ENCODE results near the gene NBEAL1. TPM values are rescaled to one million over a fixed set of nuclear protein-coding genes. Genes with fewer than 3 reads are reported as not detected.

The NBEAL1 gene
- total and polyA plus RNA-seq, 2 experiments from 2014 or later, result 13.3 to 21.8 TPM

GRCh38 chr2:203019142-203019541 lies 4.5 kb downstream of the NBEAL1 start:
- H3K27ac Mint-ChIP-seq, result no peak overlapping the region
- H3K79me2 ChIP-seq (replicated peaks; ENCODE audit: insufficient read depth), result peaks cover 7% of the 10 kb centered on the region; the same call in 1 of the 2 replicates

DNA sequence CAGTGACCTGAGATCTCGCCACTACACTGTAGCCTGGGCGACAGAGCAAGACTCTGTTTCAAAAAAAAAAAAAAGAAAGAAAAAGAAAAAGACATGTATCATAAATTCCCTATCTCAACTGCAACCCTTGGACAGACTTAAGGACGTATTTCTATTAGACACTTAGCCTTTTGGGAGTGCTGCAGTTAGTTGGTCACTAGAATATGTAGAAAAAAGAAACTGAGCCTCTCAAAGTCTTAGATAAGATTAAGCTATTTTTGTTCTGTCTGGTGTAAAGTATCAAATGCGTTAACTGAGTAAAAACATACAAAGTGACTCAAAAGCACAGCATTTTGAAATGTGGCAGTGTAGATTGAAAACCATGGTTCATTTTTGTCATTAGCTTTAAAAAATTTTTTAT lies 7.3 kb downstream of the NBEAL1 start:
- Mint-ChIP-seq H3K27ac (no peak overlapping the region), H3K27me3 (ENCODE audit: insufficient read depth, low read depth, poor library complexity) (no peaks in the 10 kb centered on the region), H3K4me3 (no peak overlapping the region), H3K36me3 (ENCODE audit: low read depth) (no peaks in the 10 kb centered on the region; the same call in 2 of the 3 replicates), H3K4me1 (peaks cover 9% of the 10 kb centered on the region), H3K9me3 (no peaks in the 10 kb centered on the region)
- ATAC-seq (no peak), DNase-seq (ENCODE audit: low spot score) (no peak)
- H3K4me1 ChIP-seq (ENCODE audit: insufficient read depth), result 0 out of 2 replicates have a peak, but pooled peaks cover 3% of the 10 kb centered on the region
- H3K36me3 ChIP-seq (ENCODE audit: insufficient read depth), result no peaks in the 10 kb centered on the region
- H3F3A ChIP-seq (replicated peaks; ENCODE audit: low read depth), result no peaks in the 10 kb centered on the region
- H2AFZ ChIP-seq, result no peak overlapping the region
- H3K27ac ChIP-seq (ENCODE audit: low read depth), result no peak overlapping the region
- no peaks in the 10 kb centered on the region for H4K20me1 ChIP-seq (replicated peaks; ENCODE audit: insufficient read depth)
- no peak overlapping the region for H3K4me3 ChIP-seq
- no peak for TF ChIP-seq POLR2AphosphoS5 (IDR thresholded peaks at IDR 0.05; ENCODE audit: low read depth)
- TF ChIP-seq JUNB (IDR thresholded peaks at IDR 0.05; ENCODE audit: unreplicated experiment), result no peak
- TF ChIP-seq, protein P1, sequence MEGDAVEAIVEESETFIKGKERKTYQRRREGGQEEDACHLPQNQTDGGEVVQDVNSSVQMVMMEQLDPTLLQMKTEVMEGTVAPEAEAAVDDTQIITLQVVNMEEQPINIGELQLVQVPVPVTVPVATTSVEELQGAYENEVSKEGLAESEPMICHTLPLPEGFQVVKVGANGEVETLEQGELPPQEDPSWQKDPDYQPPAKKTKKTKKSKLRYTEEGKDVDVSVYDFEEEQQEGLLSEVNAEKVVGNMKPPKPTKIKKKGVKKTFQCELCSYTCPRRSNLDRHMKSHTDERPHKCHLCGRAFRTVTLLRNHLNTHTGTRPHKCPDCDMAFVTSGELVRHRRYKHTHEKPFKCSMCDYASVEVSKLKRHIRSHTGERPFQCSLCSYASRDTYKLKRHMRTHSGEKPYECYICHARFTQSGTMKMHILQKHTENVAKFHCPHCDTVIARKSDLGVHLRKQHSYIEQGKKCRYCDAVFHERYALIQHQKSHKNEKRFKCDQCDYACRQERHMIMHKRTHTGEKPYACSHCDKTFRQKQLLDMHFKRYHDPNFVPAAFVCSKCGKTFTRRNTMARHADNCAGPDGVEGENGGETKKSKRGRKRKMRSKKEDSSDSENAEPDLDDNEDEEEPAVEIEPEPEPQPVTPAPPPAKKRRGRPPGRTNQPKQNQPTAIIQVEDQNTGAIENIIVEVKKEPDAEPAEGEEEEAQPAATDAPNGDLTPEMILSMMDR (conservative IDR thresholded peaks at IDR 0.05; ENCODE audit: low read depth in 2 of 2), result no peak
- no peak for TF ChIP-seq ZNF331 (CRISPR knock-in tag; IDR thresholded peaks at IDR 0.05; ENCODE audit: low read depth)
- TF ChIP-seq CREB1 (CRISPR knock-in tag; IDR thresholded peaks at IDR 0.05; ENCODE audit: low read depth), result no peak
- no peaks in the 10 kb centered on the region for H3K27me3 ChIP-seq (ENCODE audit: insufficient read depth)
- no peak overlapping the region for H3K4me2 ChIP-seq
- H3K79me2 ChIP-seq (replicated peaks; ENCODE audit: insufficient read depth), result 0 out of 2 replicates have a peak, but pooled peaks cover 3% of the 10 kb centered on the region
- H3K9me2 ChIP-seq (ENCODE audit: insufficient read depth), result no peaks in the 10 kb centered on the region

More at GRCh38 chr2:203019142-203019541, 4.5 kb downstream of the NBEAL1 start:
- Mint-ChIP-seq H3K4me3 (no peak overlapping the region), H3K27me3 (ENCODE audit: insufficient read depth, low read depth, poor library complexity) (peaks cover 6% of the 10 kb centered on the region), H3K4me1 (peaks cover 13% of the 10 kb centered on the region), H3K9me3 (no peaks in the 10 kb centered on the region), H3K36me3 (ENCODE audit: low read depth) (no peaks in the 10 kb centered on the region; the same call in 2 of the 3 replicates)
- no peaks in the 10 kb centered on the region for H4K20me1 ChIP-seq (replicated peaks; ENCODE audit: insufficient read depth)
- H3K27ac ChIP-seq (ENCODE audit: low read depth), result no peak overlapping the region
- H3K4me1 ChIP-seq (ENCODE audit: insufficient read depth), result 0 out of 2 replicates have a peak, but pooled peaks cover 3% of the 10 kb centered on the region
- DNase-seq (ENCODE audit: low spot score), result no peak
- H3K36me3 ChIP-seq (ENCODE audit: insufficient read depth), result no peaks in the 10 kb centered on the region
- no peak overlapping the region for H3K4me3 ChIP-seq
- no peak for ATAC-seq
- no peaks in the 10 kb centered on the region for H3F3A ChIP-seq (replicated peaks; ENCODE audit: low read depth)
- no peaks in the 10 kb centered on the region for H3K27me3 ChIP-seq (ENCODE audit: insufficient read depth)
- H3K4me2 ChIP-seq, result no peak overlapping the region
- no peaks in the 10 kb centered on the region for H3K9me2 ChIP-seq (ENCODE audit: insufficient read depth)
- H2AFZ ChIP-seq, result no peak overlapping the region
- no peak for TF ChIP-seq REST (IDR thresholded peaks at IDR 0.05; ENCODE audit: unreplicated experiment)
- TF ChIP-seq POLR2AphosphoS5 (IDR thresholded peaks at IDR 0.05; ENCODE audit: low read depth), result no peak
- no peak for TF ChIP-seq EZH2phosphoT487 (IDR thresholded peaks at IDR 0.05; ENCODE audit: unreplicated experiment)

Measured in GM23338 (cell line).